Neuron (in vitro differentiated cells): ENCODE data around the gene RHBDL1.

Source experiments
- H2AFZ ChIP-seq: one replicate; pipeline ENCODE4 v1.6.1; 2013; ENCODE audit warnings: low read depth, mild to moderate bottlenecking, inconsistent platforms, low read length, moderate library complexity
- H3K27me3 ChIP-seq: one replicate; pipeline ENCODE4 v1.6.1; 2013; ENCODE audit warnings: low read length; ENCODE audit not compliant: insufficient read depth
- H3K36me3 ChIP-seq: one replicate; pipeline ENCODE4 v1.6.1; 2013; ENCODE audit warnings: low read length; ENCODE audit not compliant: insufficient read depth
- H3K4me1 ChIP-seq: one replicate; pipeline ENCODE4 v1.6.1; 2013; ENCODE audit warnings: low read length; ENCODE audit not compliant: insufficient read depth
- H3K4me3 ChIP-seq: 2 replicates; pipeline ENCODE4 v1.5.1; 2013; ENCODE audit warnings: mild to moderate bottlenecking, low read length, moderate library complexity
- H3K9me3 ChIP-seq: one replicate; pipeline ENCODE4 v1.6.1; 2013; ENCODE audit warnings: low read length

RHBDL1 gene

DNA sequence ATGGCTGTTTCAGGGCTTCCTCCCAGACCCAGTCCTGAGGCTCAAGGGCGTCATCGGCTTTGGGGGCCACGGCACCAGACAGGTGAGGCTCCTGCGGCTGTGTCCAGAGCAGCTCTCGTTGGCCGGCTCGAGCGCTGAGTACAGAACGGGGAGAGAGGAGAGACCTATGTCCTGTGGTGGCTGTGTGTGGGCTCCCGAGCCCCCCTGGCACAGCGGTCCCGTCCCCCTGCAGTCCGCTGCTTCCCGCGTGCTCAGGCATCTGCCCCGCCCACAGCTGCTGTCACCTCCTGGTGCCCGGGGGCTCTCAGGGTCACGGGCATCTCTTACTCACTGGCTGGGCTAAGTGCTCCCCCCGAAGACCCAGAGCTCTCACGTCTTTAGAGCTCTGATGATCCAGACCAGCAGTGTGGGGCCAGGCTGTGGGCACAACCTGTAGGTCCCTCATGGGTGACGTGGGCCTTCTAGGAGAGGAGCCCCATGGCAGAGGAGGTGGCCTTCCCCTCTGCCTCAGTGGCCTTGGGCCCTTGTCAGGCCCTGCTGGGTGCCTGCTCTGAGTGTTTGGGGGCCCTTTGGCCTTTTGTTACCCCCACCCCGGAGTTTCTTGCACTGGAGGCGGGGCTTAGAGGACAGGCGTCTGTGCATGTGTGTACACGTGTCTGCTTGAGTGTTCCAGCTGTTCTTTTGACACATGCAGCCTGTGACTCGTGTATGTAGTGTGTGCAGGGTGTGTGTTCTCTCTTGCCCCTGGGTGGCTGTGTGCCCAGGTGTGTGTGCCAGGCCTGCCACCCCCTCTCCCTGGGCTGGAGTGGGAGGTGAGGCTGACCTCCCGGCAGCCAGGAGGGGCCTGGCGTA is 22.8 kb upstream of the RHBDL1 start:
- no peak overlapping the region for H2AFZ ChIP-seq
- H3K4me1 ChIP-seq, result peaks cover 17% of the 10 kb centered on the region
- no peaks in the 10 kb centered on the region for H3K27me3 ChIP-seq
- H3K9me3 ChIP-seq, result no peaks in the 10 kb centered on the region
- peaks cover 33% of the 10 kb centered on the region for H3K36me3 ChIP-seq
- H3K4me3 ChIP-seq, result no peak overlapping the region

DNA sequence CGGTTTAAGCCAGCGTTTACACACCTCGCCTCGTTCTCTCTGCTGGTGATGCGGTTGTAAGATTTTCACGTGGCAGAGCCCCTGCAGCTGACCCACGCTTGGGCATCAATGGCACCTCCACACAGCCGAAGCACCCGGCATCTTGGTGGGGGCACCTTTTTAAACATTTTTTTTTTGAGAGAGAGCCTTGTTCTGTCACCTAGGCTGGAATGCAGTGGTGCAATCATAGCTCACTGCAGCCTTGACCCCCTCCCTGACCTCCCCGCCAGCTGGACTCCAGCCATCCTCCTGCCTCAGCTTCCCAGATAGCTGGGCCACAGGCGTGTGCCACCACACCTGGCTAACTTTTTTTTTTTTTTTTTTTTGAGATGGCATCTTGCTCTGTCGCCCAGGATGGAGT is 21.4 kb upstream of the RHBDL1 start:
- H2AFZ ChIP-seq, result no peak overlapping the region
- H3K4me3 ChIP-seq, result no peak overlapping the region
- peaks cover 8% of the 10 kb centered on the region for H3K4me1 ChIP-seq
- no peaks in the 10 kb centered on the region for H3K9me3 ChIP-seq
- peaks cover 47% of the 10 kb centered on the region for H3K36me3 ChIP-seq
- no peaks in the 10 kb centered on the region for H3K27me3 ChIP-seq

DNA sequence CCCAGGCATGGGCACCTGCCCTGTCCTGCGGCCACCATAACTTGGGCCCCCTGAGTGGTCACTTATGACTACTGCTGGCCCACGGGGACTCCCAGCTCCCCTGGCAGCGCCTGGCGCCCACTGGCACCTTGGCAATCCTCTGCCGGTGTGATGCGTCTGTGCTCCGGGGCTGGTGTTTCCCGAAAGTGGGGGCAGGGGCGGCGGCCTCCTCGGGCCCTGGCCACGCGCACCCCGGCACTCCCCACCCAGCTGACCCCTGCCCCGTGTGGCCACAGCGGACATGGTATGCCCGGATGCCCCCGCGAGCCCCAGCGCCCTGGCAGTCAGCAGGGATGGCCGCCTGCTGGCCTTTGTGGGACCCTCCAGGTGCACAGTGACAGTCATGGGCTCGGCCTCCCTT is 18.0 kb upstream of the RHBDL1 start:
- Histone ChIP-seq H3K36me3 (peaks cover 54% of the 10 kb centered on the region), H3K9me3 (no peaks in the 10 kb centered on the region), H2AFZ (no peak overlapping the region), H3K4me3 (no peak overlapping the region), H3K4me1 (peaks cover 2% of the 10 kb centered on the region), H3K27me3 (no peaks in the 10 kb centered on the region)

DNA sequence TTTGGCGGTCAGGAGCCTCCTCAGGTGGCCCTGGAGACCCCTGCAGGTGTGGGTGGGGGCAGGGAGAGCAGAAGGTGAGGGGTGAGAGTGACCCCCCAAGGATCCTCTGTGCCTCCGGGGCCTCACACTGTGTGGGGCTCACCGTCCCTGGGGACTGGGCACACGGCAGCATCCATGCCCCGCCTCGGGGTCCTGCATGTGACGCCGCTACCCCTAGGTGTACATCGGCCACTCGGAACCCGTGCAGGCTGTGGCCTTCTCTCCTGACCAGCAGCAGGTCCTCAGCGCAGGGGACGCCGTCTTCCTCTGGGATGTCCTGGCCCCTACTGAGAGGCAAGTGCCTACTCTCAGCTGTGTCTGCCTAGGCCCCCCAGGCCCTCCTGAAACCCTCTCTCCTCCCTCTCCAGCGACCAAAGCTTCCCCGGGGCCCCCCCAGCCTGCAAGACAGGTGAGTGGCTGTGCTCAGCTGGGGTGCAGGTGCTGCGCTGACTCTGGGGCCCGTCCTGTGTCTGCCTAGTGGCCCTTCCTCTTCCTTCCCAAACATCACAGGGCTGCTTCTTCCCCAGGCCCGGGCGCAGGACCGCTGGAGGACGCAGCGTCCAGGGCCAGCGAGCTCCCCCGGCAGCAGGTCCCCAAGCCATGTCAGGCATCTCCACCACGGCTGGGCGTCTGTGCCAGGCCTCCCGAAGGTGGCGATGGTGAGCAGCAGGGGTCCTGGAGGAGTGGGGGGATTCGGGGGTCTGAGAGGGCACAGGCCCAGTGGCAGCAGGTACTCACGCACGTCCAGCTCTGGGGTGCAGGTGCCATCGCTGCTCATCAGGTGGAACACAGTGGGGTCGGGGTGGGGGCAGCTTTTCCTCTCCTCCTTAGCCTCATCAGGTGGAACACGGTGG is 16.5 kb upstream of the RHBDL1 start:
- Histone ChIP-seq H3K4me1 (peaks cover 2% of the 10 kb centered on the region), H2AFZ (no peak overlapping the region), H3K27me3 (no peaks in the 10 kb centered on the region), H3K4me3 (no peak overlapping the region), H3K9me3 (no peaks in the 10 kb centered on the region), H3K36me3 (peaks cover 50% of the 10 kb centered on the region)

DNA sequence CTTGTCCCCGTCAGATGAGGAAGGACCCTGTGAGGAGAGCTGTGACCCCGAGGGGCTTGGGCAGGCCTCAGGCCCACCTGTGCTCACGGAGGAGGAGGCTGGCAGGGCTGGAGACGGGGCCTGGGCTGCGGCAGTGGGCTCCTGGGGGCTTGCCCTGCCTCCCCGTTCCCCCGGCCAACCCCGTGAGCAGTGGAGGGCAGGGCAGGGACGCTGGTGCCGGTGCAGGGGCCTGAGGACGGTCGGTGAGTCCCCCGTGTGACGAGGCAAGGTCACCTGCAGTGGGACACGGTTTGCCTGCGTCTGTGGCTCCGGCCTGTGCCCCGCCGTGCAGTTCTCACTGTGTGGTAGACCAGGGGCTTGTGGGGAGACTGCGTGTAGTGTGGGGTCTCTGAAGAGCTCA is 15.9 kb upstream of the RHBDL1 start:
- Histone ChIP-seq H3K27me3 (no peaks in the 10 kb centered on the region), H3K9me3 (no peaks in the 10 kb centered on the region), H3K4me3 (no peak overlapping the region), H3K4me1 (peaks cover 2% of the 10 kb centered on the region), H2AFZ (no peak overlapping the region), H3K36me3 (peaks cover 49% of the 10 kb centered on the region)

DNA sequence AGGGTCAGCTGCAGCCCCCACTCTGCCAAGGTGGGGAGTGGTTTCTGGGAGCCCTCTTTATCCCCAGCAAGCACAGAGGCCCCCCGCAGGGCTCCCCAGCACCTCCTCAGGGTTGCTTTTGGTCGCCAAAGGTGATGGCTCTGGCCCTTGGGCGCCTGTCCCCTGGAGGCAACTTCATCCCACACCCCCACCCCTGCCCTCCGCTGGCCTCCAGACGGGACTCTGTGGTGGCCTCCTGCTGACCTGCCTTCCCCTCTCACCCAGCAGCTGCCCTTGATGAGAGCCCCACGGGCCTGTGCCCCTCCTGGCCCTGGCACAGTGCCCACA is 15.4 kb upstream of the RHBDL1 start:
- peaks cover 47% of the 10 kb centered on the region for H3K36me3 ChIP-seq

DNA sequence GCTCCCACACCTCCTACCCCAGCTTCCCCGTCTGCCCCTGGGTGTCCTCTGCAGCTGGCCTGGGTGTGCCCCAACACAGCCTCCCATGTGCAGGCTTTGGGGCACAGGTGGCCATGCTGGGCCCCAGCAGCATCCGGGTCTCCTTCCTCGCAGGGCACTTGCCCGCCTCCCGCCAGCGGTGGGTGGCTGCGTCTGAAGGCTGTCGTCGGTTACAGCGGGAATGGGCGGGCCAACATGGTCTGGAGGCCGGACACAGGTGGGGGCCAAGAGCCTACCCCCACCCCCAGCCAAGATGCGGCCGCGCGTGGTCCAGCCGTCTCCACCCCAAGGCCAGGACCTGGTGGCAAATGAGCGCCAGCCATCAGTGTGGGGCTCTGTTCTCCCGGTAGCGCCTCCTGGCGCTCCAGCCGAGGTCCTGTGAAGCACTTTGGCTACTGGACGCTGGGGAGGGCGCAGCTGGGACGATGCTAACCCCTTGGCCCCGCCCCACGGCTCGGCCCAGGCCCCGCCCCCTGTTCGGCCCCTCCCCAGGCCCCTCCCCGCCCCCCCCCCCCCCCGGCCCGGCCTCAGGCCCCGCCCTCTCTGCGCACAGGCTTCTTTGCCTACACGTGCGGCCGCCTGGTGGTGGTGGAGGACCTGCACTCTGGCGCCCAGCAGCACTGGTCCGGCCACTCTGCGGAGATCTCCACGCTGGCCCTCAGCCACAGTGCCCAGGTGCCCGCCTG is 14.8 kb upstream of the RHBDL1 start:
- Histone ChIP-seq H3K9me3 (no peaks in the 10 kb centered on the region), H3K36me3 (peaks cover 41% of the 10 kb centered on the region), H3K27me3 (no peaks in the 10 kb centered on the region), H3K4me3 (no peak overlapping the region), H2AFZ (no peak overlapping the region), H3K4me1 (peaks cover 2% of the 10 kb centered on the region)

More for the DNA sequence above, 15.4 kb upstream of the RHBDL1 start:
- H3K9me3 ChIP-seq, result no peaks in the 10 kb centered on the region
- peaks cover 2% of the 10 kb centered on the region for H3K4me1 ChIP-seq
- no peak overlapping the region for H2AFZ ChIP-seq
- H3K27me3 ChIP-seq, result no peaks in the 10 kb centered on the region
- H3K4me3 ChIP-seq, result no peak overlapping the region

DNA sequence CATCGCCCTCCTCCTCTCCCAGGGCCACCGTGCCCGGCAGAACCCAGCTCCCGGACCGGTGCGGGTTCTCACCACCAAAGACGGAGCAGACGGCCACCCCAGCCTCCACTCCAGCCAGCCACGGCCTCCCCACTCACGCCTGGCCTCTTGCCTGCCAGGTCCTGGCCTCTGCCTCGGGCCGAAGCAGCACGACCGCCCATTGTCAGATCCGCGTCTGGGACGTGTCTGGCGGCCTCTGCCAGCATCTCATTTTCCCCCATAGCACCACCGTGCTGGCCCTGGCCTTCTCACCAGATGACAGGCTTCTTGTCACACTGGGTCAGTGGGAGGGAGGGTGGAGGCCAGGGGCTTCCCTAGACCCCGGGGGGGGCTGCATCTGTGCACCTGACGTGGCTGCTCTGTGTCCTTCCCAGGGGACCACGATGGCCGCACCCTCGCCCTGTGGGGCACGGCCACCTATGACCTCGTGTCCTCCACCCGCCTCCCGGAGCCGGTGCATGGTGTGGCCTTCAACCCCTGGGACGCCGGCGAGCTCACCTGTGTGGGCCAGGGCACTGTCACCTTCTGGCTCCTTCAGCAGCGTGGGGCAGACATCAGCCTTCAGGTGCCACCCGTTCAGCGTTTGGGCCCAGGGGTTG is 14.2 kb upstream of the RHBDL1 start:
- no peak overlapping the region for H2AFZ ChIP-seq
- H3K4me1 ChIP-seq, result peaks cover 2% of the 10 kb centered on the region
- H3K4me3 ChIP-seq, result no peak overlapping the region
- peaks cover 41% of the 10 kb centered on the region for H3K36me3 ChIP-seq
- H3K9me3 ChIP-seq, result no peaks in the 10 kb centered on the region
- H3K27me3 ChIP-seq, result no peaks in the 10 kb centered on the region

DNA sequence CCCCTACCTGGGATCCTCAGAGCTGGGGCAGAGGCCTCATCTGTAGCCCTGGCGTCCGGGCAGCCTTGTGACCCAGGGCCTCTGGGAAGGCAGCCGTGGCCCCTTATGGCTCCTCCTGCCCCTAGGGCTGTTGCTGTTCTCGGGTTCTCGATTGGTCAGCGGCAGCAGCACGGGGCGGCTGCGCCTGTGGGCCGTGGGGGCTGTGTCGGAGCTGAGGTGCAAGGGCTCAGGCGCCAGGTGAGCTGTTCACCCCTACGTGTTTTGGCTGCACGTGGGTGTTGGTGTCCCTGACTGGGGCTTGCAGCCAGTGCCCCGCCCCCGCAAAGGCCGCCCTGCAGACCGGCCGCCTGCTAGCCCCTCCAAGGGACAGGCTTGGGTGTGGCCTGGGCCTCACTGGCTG is 13.4 kb upstream of the RHBDL1 start:
- H3K9me3 ChIP-seq, result no peaks in the 10 kb centered on the region
- no peaks in the 10 kb centered on the region for H3K27me3 ChIP-seq
- peaks cover 34% of the 10 kb centered on the region for H3K36me3 ChIP-seq
- H2AFZ ChIP-seq, result no peak overlapping the region
- peaks cover 2% of the 10 kb centered on the region for H3K4me1 ChIP-seq
- H3K4me3 ChIP-seq, result no peak overlapping the region

DNA sequence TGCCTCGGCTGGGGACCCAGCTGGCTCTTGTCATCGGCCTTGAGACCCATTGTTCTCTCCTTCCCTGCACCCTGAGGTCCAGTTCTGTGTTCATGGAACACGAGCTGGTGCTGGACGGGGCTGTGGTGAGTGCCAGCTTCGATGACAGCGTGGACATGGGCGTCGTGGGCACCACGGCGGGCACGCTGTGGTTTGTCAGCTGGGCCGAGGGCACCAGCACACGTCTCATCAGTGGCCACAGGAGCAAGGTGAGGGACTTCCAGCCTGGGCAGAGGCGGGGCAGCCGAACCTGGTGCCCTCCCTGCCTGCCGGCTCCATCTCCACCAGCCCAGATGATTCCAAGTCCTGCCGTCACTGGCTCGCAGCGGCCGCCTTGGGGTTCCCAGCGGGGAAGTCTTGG is 12.9 kb upstream of the RHBDL1 start:
- H3K27me3 ChIP-seq, result no peaks in the 10 kb centered on the region
- H3K4me1 ChIP-seq, result peaks cover 6% of the 10 kb centered on the region
- no peaks in the 10 kb centered on the region for H3K9me3 ChIP-seq
- H2AFZ ChIP-seq, result no peak overlapping the region
- no peak overlapping the region for H3K4me3 ChIP-seq
- peaks cover 31% of the 10 kb centered on the region for H3K36me3 ChIP-seq

DNA sequence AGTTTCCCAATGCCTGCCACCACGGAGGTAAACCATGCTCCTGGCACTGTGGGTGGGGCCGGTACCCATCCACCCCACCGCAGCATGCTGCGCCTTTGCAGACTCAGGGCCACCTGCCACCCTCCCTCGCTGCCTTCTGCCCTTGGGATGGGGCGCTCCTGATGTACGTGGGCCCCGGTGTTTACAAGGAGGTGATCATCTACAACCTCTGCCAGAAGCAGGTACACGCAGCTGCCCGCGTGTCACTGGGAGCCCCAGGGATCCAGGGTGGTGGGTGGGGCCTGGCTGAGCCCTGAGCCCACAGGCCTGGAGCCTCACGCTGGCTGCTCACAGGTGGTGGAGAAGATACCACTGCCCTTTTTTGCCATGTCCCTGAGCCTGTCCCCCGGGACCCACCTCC is 8.9 kb upstream of the RHBDL1 start:
- Histone ChIP-seq H3K27me3 (no peaks in the 10 kb centered on the region), H3K4me1 (peaks cover 11% of the 10 kb centered on the region), H3K4me3 (no peak overlapping the region), H2AFZ (no peak overlapping the region), H3K36me3 (peaks cover 30% of the 10 kb centered on the region), H3K9me3 (no peaks in the 10 kb centered on the region)

DNA sequence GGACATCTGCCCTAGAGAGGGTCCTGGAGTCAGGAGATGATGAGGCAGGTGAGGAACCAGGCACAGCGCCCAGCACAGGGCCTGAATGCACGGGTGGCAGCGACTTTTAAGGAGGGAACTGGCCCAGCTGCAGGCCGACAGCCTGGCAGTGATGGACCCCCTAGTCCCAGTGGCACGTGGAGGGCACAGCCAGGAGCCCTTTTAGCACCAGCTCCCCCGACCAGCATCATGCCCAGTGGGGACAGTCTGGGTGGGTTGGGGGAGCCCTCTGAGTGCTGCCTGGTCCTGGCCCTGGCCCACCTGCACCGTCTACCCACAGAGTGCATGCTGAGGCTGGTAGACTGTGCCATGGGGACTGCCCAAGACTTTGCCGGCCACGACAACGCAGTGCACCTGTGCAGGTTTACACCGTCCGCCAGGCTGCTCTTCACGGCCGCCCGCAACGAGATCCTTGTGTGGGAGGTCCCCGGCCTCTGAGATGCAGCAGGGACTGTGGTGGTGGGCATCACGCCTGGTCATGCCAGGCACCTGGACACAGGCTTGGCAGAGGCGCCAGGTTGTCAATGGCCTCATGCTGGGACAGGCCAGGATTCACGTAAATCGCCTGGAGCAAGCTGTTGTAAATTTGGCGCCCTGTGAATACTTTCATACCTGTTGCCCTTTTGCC is 8.2 kb upstream of the RHBDL1 start:
- H3K9me3 ChIP-seq, result no peaks in the 10 kb centered on the region
- peaks cover 11% of the 10 kb centered on the region for H3K4me1 ChIP-seq
- H3K4me3 ChIP-seq, result no peak overlapping the region
- peak overlapping the region; percentile 31 for H2AFZ ChIP-seq
- H3K36me3 ChIP-seq, result peaks cover 31% of the 10 kb centered on the region
- no peaks in the 10 kb centered on the region for H3K27me3 ChIP-seq
